Endometrium (tissue), 2 donors: Measurements from ENCODE around the gene SMARCD3.

Experiments
- FAIRE-seq: peaks from 2 replicates; lab custom pipeline; 2012; peaks lifted over from hg19 to GRCh38; lab: Jason Lieb, UNC
- donor health status: control.
- donor health status: control.

Gene SMARCD3

GRCh38 chr7:151236406-151236805, 12.1 kb downstream of the SMARCD3 start:
- FAIRE-seq = no peak

DNA sequence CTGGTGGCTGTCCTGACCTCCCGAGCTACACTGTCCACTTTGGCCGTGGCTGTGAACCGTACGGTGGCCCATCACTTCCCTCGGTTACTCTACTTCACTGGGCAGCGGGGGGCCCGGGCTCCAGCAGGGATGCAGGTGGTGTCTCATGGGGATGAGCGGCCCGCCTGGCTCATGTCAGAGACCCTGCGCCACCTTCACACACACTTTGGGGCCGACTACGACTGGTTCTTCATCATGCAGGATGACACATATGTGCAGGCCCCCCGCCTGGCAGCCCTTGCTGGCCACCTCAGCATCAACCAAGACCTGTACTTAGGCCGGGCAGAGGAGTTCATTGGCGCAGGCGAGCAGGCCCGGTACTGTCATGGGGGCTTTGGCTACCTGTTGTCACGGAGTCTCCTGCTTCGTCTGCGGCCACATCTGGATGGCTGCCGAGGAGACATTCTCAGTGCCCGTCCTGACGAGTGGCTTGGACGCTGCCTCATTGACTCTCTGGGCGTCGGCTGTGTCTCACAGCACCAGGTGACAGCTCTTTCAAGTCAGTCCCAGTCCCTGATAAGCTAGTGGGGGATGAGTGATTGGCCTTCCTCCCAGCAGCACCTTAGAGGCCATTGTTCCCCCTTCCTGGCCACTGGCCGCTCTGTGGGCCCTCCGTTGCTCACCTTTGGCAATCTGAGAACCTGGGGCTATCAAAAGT, 13.3 kb downstream of the SMARCD3 start:
- FAIRE-seq = no peak

DNA sequence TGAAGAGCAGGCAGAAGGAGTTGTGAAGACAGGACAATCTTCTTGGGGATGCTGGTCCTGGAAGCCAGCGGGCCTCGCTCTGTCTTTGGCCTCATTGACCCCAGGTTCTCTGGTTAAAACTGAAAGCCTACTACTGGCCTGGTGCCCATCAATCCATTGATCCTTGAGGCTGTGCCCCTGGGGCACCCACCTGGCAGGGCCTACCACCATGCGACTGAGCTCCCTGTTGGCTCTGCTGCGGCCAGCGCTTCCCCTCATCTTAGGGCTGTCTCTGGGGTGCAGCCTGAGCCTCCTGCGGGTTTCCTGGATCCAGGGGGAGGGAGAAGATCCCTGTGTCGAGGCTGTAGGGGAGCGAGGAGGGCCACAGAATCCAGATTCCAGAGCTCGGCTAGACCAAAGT, 14.7 kb downstream of the SMARCD3 start:
- no peak for FAIRE-seq

DNA sequence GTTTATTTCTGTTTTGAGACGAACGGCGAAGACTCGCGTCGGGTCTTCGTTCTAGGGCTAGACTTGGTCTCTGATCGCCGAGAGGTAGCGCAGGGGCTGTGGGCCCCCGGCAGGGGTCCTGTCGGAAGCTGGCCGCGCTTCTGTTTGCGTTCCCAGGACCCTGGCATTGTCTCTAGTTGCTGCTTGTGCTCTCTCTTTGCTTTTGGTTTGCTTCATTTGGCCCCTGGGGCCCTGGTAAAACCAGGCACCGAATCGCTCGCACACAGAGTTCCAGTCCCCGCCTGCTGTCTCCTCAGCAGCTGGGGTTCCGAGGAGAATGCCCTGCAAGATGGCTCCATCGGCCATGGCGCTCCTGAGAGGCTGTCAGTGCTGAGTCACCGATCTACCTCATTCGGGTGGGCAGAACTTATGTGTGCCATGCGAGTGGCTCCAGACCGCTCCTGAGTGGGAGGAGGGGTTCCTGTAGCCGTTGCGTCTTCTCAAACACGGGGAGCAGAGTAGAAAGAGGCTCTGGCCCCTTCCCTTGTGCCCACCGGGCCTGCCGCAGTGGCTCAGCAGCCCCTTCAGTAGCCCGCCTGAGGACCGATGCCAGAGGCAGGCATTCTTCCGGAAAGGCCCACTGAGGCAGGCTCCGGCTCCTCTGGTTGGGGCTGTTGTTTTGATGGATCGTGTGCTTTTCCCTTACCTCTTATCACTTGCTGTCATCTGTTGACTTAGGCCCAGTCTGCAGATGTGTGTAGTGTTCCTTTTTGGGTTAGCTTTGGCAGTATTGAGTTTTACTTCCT, 15.4 kb downstream of the SMARCD3 start:
- FAIRE-seq = no peak

DNA sequence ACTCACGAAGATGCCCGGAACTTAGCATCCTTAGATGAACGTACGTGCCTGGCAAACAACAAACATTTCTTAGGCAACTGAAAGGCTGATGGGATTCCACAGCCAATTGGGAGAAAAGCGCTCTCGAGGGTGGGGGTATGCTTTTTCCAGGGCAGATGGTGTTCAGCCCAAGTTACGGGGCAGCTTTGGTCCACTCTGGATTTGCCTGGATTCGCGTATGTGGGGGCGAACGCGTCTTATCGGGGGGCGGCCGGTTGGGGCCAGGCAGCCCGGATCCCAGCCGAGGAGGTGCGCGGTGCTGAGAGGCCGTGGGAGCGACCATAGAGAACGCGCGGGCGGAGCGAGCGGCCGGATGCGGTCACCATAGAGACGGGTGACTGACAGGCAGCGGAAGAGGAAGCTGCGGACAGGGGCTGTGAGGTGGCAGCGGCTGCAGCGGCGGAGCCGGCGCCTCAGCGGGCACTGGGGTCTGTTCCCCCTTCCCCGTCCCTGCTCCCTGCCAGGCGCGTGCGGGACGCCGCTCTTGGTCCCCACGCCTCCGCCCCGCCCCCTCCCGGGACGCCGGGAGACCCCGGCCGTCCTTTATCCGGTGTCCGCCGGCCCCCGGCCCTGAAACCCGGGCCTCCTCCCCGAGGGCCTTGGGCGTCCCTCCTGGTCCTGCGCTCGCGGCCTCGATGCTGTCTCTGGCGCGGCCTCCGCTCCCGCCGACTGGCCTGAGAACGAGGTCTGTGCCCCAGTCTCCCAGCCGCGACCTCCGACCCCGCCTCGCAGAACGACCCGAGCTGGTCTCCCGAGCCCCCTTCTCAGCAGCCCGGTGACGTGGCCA, 16.2 kb downstream of the SMARCD3 start, which contains the start of gene CHPF2:
Gene CHPF2, plus strand, starts transcription at position 393 of the 826 bp plus-strand sequence. CDS start 1,529 bp downstream, outside the sequence.
- no peak for FAIRE-seq

DNA sequence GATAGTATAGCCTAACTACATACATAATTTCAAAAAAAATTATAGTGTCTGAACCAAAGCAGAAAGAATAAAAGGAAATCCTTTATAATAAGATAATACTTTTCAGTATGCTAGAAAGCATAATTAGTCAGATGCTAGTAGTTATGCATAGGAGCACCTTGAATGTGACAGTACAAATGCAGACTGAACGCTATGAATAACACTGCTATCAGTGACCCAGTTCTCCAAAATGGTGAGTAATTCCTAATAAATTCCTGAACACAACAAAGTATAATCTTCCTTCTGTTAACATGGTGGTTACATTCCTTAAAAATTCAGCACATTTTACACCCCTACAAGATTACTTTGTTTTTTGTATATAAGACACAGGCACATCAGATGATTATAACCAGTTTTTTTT, 17.4 kb downstream of the SMARCD3 start:
- no peak for FAIRE-seq

DNA sequence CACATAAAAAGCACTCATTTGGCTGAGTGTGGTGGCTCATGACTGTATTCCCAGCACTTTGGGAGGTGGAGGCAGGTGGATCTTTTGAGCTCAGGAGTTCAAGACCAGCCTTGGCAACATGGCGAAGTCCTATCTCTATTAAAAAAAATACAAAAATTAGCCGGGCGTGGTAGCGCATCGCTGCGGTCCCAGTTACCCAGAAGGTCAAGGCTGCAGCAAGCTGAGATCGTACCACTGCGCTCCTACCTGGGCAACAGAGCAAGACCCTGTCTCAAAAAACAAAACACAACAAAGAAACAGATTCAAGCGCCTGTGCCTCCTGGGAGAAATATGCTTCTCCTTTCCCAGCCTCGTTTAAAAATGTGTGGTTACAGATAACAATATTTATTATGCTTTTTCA, 19.2 kb downstream of the SMARCD3 start:
- no peak for FAIRE-seq

GRCh38 chr7:151228024-151228866, 20.2 kb downstream of the SMARCD3 start:
- FAIRE-seq = no peak

DNA sequence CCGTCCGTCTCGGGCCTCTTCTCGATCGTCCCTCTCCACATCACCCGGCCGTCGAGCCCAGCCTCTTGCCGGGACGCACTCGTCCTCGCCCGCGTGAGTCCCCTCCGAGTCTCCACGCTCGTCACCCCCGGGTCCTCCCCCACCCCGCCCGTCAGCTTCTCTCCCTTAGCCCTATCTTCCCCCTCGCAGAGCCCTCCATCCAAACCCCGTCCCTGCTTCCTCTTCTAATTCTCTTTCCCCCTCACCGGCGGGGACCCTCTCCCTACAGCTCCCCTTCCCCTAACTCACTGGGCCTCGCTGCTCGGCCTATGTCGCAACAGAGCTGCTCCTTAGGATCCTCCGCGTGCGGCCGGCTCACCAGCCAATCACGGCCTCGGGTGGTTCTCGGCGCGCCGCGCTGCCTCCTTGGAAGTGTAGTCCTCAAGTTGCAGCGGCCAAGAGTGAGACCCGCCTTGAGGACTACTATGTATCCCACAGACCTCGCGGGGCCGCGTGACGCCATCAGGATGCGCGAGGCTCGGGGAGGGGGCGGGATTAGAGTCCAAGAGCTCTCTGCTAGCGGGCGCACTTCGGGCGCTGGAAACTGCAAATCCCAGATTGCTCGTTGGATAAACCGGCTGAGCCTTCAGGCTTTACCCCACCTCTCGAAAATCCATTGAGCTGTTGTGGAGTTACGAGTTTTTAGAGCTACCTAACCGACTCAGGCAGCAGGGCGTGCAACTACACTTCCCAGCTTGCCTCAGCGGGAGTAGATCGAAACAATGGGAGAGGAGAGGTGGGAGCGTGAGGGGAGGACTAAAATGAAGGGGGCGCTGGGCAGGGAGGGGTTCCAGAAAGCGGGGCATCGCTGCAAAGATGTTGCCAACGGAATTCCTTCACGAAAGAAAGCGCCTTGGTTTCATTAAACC, 21.4 kb downstream of the SMARCD3 start, which contains the start of gene ABCF2:
Gene ABCF2, minus strand, starts transcription at position 331 of the 908 bp plus-strand sequence. CDS start 747 bp downstream, outside the sequence.
- FAIRE-seq = peak; percentile 97

DNA sequence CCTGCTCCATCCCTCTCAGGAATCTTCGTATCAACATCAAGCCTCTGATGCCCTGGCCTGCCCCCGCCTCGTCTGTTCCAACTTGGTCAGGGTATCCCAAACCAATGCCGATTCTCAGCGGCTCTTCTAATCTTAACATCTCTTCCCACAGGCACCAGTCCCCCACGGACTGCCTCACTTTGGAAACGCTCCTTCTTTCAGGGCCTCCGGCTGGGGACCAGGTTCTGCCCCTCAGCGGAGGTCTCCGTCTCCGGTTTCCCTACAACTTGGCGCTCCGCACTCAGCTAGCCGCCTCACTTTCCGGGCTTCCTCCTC, 22.0 kb downstream of the SMARCD3 start:
- no peak for FAIRE-seq

DNA sequence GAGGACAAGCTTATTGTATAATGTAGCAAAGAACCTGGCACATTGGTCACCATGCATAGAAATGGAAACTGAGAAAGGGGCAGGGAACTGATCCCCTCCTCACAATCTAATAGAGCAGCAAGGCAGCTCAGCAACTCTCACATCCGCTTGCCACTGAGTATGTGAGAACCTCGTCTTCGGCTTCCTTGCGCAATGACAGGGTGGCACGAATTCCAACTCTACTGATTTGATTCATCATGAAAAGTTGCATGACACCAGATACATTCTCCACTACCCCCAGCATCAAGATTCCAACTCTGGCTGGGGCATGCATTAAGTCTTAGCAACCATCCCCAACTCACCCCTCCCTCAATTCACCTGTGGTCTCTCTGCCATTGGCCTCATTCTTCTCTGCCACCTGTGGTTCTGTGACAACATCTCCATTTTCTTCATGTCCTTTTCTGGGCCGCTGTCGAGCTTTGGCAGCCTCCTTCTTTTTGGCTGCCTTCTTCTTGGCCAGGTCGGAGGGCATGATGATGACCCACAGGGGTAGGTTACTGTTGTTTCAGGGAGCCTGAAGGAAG, 22.5 kb downstream of the SMARCD3 start:
- FAIRE-seq = no peak

GRCh38 chr7:151223728-151224127, 24.8 kb downstream of the SMARCD3 start:
- no peak for FAIRE-seq

- no peak for FAIRE-seq
Observed at GRCh38 chr7:151218170-151218569, 30.3 kb downstream of the SMARCD3 start.

DNA sequence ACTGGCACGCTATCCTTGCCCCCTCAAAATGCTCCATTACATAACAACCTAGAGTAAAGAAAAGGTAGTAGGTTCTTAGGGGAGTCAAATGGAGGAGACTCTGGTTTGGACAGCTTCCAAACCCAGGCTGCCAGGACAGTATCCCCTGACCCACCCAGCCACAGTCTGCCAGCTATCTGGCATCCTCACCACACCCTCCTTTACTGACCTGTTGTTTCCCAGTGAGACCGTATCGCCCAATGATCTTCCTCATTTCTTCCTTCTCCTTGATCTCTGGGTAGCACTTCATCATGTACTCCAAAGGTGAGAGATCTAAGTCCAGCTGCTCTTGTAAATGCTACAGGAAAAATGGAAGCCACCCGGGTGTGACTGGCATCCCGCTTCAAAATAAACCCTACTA, 33.1 kb downstream of the SMARCD3 start:
- no peak for FAIRE-seq

GRCh38 chr7:151213826-151214225, 34.7 kb downstream of the SMARCD3 start:
- no peak for FAIRE-seq

GRCh38 chr7:151212626-151213025, 35.9 kb downstream of the SMARCD3 start:
- no peak for FAIRE-seq

GRCh38 chr7:151211155-151211772, 37.2 kb downstream of the SMARCD3 start:
- no peak for FAIRE-seq

DNA sequence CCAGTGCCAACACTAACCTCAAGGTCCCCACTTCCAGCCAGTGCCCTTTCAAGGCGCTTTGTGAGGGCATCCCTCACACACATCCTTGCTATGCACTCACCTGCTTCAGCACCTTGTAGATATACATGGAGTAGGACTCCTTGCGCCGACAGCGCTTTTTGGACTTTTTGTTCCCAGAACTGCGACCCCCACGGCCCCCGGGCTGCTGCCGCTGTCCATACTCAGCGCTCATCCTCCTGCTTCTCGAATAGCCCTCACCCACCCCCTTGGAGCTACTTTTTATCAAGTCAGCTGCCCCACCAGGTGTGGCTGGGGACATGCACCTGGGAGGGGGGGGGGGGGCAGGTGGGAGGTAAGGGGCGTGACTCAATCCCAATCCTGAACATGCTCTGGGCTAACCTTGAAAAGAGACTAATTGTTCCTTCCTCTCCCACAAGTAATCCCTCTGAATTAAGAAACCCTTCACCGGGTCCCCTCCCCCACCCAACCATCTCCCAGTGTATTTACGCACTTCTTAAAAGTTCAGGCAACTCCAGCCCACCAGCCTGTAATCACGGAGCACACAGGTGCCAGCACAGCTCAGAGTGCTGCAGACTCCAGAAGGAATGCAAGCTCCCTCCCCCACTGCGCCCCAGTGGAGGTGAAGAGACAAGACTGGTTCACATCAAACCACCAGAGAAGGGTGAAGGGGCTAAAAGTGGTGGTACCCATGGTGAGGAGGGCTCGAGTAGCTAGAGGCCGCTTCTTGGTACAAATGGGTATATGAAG, 38.2 kb downstream of the SMARCD3 start, which contains the start of gene H2BK1:
Gene H2BK1, minus strand, starts transcription at position 402 of the 768 bp plus-strand sequence. Its CDS starts 170 bp downstream, at position 232.
- FAIRE-seq = no peak

DNA sequence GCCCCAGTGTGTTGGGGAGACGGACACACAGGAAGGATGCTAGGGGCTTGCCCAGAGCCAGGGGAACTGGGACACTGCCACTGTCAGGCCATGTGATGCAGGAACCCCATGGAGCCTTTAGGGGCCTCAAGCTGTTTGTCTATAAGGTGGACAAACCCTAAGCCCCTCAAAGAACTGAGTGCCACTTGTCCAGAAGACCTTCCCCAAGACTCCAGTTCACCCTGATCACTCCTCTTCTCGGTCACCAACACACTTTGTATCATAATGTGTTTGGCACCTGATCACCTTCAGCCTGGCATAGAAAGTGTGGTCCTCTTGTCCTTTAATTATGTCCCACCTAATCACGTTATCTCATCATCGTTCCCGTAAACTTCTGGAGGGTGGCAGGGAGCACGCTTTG, 38.9 kb downstream of the SMARCD3 start:
- no peak for FAIRE-seq
